HepG2 (cell line): ENCODE results near the gene GPR15LG. TPM values are rescaled to one million over a fixed set of nuclear protein-coding genes. Genes with fewer than 3 reads are reported as not detected.

Source experiments
- ATAC-seq: fragments of 200-7000 bp; cut with Tn5 transposase; 3 replicates; pipeline ENCODE4 v1.9.1; 2020; ENCODE audit warnings: mild to moderate bottlenecking, moderate library complexity
- BruUV-seq: library from RNA; stranded (reverse); fragments of 400-500 nt; replicated peaks from 2 replicates; lab custom pipeline; 2021; lab: Mats Ljungman, UMichigan
- CTCF ChIA-PET: fragments of 300-600 bp; formaldehyde crosslinking; extraction: SDS; loops from one replicate; lab custom pipeline; 2021; ENCODE audit warnings: low total read pairs, inconsistent platforms, low intra/inter-chr PET ratio; lab: Yijun Ruan, JAX
- POLR2A ChIA-PET: fragments of 350-600 bp; sonication (Branson Sonifier 250); formaldehyde crosslinking; loops from one replicate; lab custom pipeline; 2020; ENCODE audit warnings: antibody characterized with exemption, inconsistent platforms; lab: Yijun Ruan, JAX
- DNase-seq: peaks from one replicate; pipeline ENCODE4 v3.0.0-alpha.2; 2015; ENCODE audit warnings: low spot score
- FAIRE-seq: peaks from 3 replicates; lab custom pipeline; 2011; peaks lifted over from hg19 to GRCh38; lab: Jason Lieb, UNC
- H2AFZ ChIP-seq: one replicate; pipeline ENCODE4 v1.6.1; 2011; ENCODE audit warnings: low read length, inconsistent platforms
- H3K27ac ChIP-seq: fragments of 300-600 bp; 3 replicates; pipeline ENCODE4 v1.8.0; 2011; ENCODE audit warnings: mixed run types, mild to moderate bottlenecking, mixed read lengths, low read length, inconsistent platforms; ENCODE audit not compliant: insufficient read depth; ENCODE audit errors: extremely low read length
- H3K27me3 ChIP-seq, 2 experiments: fragments of 200-600 bp in 1 of 2; 2 replicates in 1 of 2; 3 replicates in 1 of 2; pipeline versions ENCODE4 v1.6.0 to v1.8.0; 2011; ENCODE audit warnings: low read length in 2 of 2, mild to moderate bottlenecking in 2 of 2, moderate library complexity in 2 of 2, inconsistent platforms in 1 of 2; ENCODE audit not compliant: insufficient read depth in 2 of 2, control insufficient read depth in 1 of 2
- H3K36me3 ChIP-seq, 2 experiments: fragments of 200-600 bp in 1 of 2; replicated peaks in 1 of 2; 2 replicates in 1 of 2; 3 replicates in 1 of 2; pipeline versions ENCODE4 v1.5.1 to v1.8.0; 2011; ENCODE audit warnings: low read length in 2 of 2, inconsistent platforms in 1 of 2; ENCODE audit not compliant: insufficient read depth in 2 of 2, control insufficient read depth in 1 of 2
- H3K4me1 ChIP-seq: 2 replicates; pipeline ENCODE4 v1.5.1; 2012; ENCODE audit warnings: low read length, inconsistent platforms; ENCODE audit not compliant: insufficient read depth
- H3K4me2 ChIP-seq: 2 replicates; pipeline ENCODE4 v1.6.0; 2011; ENCODE audit warnings: low read depth, low read length, inconsistent platforms
- H3K4me3 ChIP-seq, 3 experiments: fragments of 200-600 bp in 1 of 3; sonication (generic), shearing (Covaris generic) in 1 of 3; replicated peaks in 1 of 3; 2 replicates each; pipeline ENCODE4 v1.5.1; 2011 to 2016; ENCODE audit warnings: low read length in 3 of 3, inconsistent platforms in 2 of 3, low read depth in 2 of 3, mild to moderate bottlenecking in 2 of 3, control low read depth in 1 of 3, mixed read lengths in 1 of 3; ENCODE audit not compliant: insufficient read depth in 1 of 3
- H3K79me2 ChIP-seq: one replicate; pipeline ENCODE4 v1.6.1; 2011; ENCODE audit warnings: low read length, inconsistent platforms; ENCODE audit not compliant: insufficient read depth
- H3K9ac ChIP-seq: 2 replicates; pipeline ENCODE4 v1.6.0; 2011; ENCODE audit warnings: mild to moderate bottlenecking, low read depth, low read length, inconsistent platforms; ENCODE audit not compliant: insufficient read depth
- H3K9me3 ChIP-seq: 2 replicates; pipeline ENCODE4 v1.5.1; 2012; ENCODE audit warnings: mild to moderate bottlenecking, low read length
- H4K20me1 ChIP-seq: 2 replicates; pipeline ENCODE4 v1.6.0; 2011; ENCODE audit warnings: inconsistent platforms, mild to moderate bottlenecking, low read length, moderate library complexity; ENCODE audit not compliant: insufficient read depth
- FOXP1 ChIP-seq, 2 experiments: fragments of 450-650 bp in 1 of 2; IDR thresholded peaks; 2 replicates each; pipeline ENCODE4 v1.6.1; 2017 to 2018; ENCODE audit warnings: antibody characterized with exemption in 1 of 2
- HNRNPLL ChIP-seq: fragments of 200-400 bp; formaldehyde crosslinking; IDR thresholded peaks from 2 replicates; pipeline ENCODE4 v1.6.1; 2017; ENCODE audit warnings: mild to moderate bottlenecking, low read depth, low read length; ENCODE audit not compliant: poor library complexity, severe bottlenecking
- PHF20 ChIP-seq: sonication (generic); formaldehyde crosslinking; IDR thresholded peaks from 2 replicates; pipeline ENCODE4 v1.5.0; 2020; ENCODE audit warnings: mild to moderate bottlenecking, missing genetic modification reagents
- PTBP1 ChIP-seq: fragments of 200-400 bp; formaldehyde crosslinking; IDR thresholded peaks from 2 replicates; pipeline ENCODE4 v1.6.1; 2018; ENCODE audit warnings: low read length, low read depth; ENCODE audit not compliant: poor library complexity, severe bottlenecking
- RBM39 ChIP-seq: fragments of 200-400 bp; formaldehyde crosslinking; IDR thresholded peaks from one replicate; pipeline ENCODE4 v1.6.1; 2018; ENCODE audit warnings: antibody characterized with exemption, mild to moderate bottlenecking, low read depth, low read length; ENCODE audit not compliant: poor library complexity, severe bottlenecking
- RFX3 ChIP-seq: IDR thresholded peaks from 2 replicates; pipeline ENCODE4 v1.6.1; 2016; ENCODE audit warnings: missing biosample characterization, missing genetic modification reagents
- TRIM24 ChIP-seq: sonication (generic); formaldehyde crosslinking; IDR thresholded peaks from 2 replicates; pipeline ENCODE4 v1.8.0; 2022; ENCODE audit warnings: mild to moderate bottlenecking, missing genetic modification reagents
- ZNF256 ChIP-seq: sonication (generic); formaldehyde crosslinking; conservative IDR thresholded peaks from 2 replicates; pipeline ENCODE4 v1.4.0; 2020; ENCODE audit warnings: missing genetic modification reagents
- ZNF451 ChIP-seq: sonication (generic); formaldehyde crosslinking; IDR thresholded peaks from 2 replicates; pipeline ENCODE4 v1.5.0; 2020; ENCODE audit warnings: mild to moderate bottlenecking, missing genetic modification reagents
- ZNF646 ChIP-seq: sonication (generic); formaldehyde crosslinking; IDR thresholded peaks from 2 replicates; pipeline ENCODE4 v1.9.0; 2021; ENCODE audit warnings: mild to moderate bottlenecking, missing genetic modification reagents
- ZNF777 ChIP-seq: sonication (generic); formaldehyde crosslinking; IDR thresholded peaks from 2 replicates; pipeline ENCODE4 v1.4.0; 2020; ENCODE audit warnings: missing genetic modification reagents
- WGBS: methylation state at CpG from one replicate; pipeline ENCODE4 v1.1.6; 2017; ENCODE audit warnings: low lambda C conversion rate; 5-methylcytosine and 5-hydroxymethylcytosine counted together
- in situ Hi-C: cut with HindIII; loops from 2 replicates; pipeline ENCODE4 v1.10.0; 2017; ENCODE audit warnings: low pct_unique_long_range_greater_than_20kb; ENCODE audit not compliant: extremely low pct_ligation_motif_present
- intact Hi-C: fragments of 100-400 bp; cut with micrococcal nuclease; formaldehyde crosslinking; loops from one replicate; pipeline ENCODE4 v1.10.0; 2022; ENCODE audit not compliant: unreplicated experiment
- polyA plus RNA-seq, 8 experiments: library from polyadenylated mRNA; depleted of rRNA in 3 of 8; stranded (reverse) in 7 of 8; unstranded in 1 of 8; fragments of >200 nt; fragmentation: Illumina TruSeq in 4 of 8; extraction: Trizol in 4 of 8; gene quantifications; 2 replicates each; pipeline versions ENCODE4 v1.2.1 to v1.2.3, GENCODE V29; 2011 to 2016; ENCODE audit warnings: low read depth in 4 of 8, missing spikeins in 1 of 8, mixed read lengths in 1 of 8; ENCODE audit not compliant: insufficient read depth in 1 of 8
- total RNA-seq, 5 experiments: library from RNA; depleted of rRNA; stranded (reverse); fragments of >200 nt; fragmentation: Illumina TruSeq; extraction: Trizol; gene quantifications; 2 replicates each; pipeline ENCODE4 v1.2.3, GENCODE V29; 2016; ENCODE audit warnings: low read depth in 1 of 5

GPR15LG gene
- total and polyA plus RNA-seq, 2 of the 13 experiments (the other 11 are each of a cell fraction or from before 2014, with no cell fraction given) = not detected

GRCh38 chr10:84196083-84196482 lies 22.5 kb downstream of the GPR15LG start:
- Histone ChIP-seq H3K27ac (no peak overlapping the region), H3K9ac (no peak overlapping the region), H3K36me3 (no peaks in the 10 kb centered on the region), H3K27me3 (peaks cover 9 to 67% of the 10 kb centered on the region in 2 experiments), H3K79me2 (no peaks in the 10 kb centered on the region), H3K4me2 (no peak overlapping the region), H3K4me1 (no peaks in the 10 kb centered on the region), H3K4me3 (no peak overlapping the region), H2AFZ (no peak overlapping the region), H4K20me1 (no peaks in the 10 kb centered on the region), H3K9me3 (no peaks in the 10 kb centered on the region)
- FAIRE-seq (no peak), DNase-seq (peak; percentile 3), ATAC-seq (no peak)
- WGBS = 4% methylated on average over 4 of the region's 4 CpGs
- intact Hi-C loops (no loop called here), in situ Hi-C loops (no loop called here)
- no TSS peak for BruUV-seq
- ChIA-PET CTCF (no interaction called here), POLR2A (no interaction called here)
- TF ChIP-seq TRIM24 (CRISPR knock-in tag) (no peak), RBM39 (no peak), ZNF256 (CRISPR knock-in tag) (no peak), ZNF777 (CRISPR knock-in tag) (no peak), ZNF451 (CRISPR knock-in tag) (no peak), HNRNPLL (no peak), ZNF646 (CRISPR knock-in tag) (no peak), PTBP1 (no peak), PHF20 (CRISPR knock-in tag) (no peak), FOXP1 (IDR thresholded peaks at IDR 0.05) (no peak), FOXP1 (CRISPR knock-in tag; IDR thresholded peaks at IDR 0.05) (no peak), RFX3 (no peak)
